Mucosa of rectum (tissue), 2 donors: ENCODE measurements around the gene MLLT10.

Source experiments
- H3K27ac ChIP-seq, 2 donors: one replicate each; pipeline ENCODE4 v1.7.0; 2013; ENCODE audit warnings: inconsistent platforms in 2 of 2, low read depth in 2 of 2, low read length in 2 of 2
- H3K27me3 ChIP-seq, 2 donors: one replicate each; pipeline ENCODE4 v1.7.0; 2013; ENCODE audit warnings: low read length in 2 of 2; ENCODE audit not compliant: control insufficient read depth in 2 of 2, insufficient read depth in 2 of 2
- H3K36me3 ChIP-seq, 2 donors: one replicate each; pipeline ENCODE4 v1.7.0; 2013; ENCODE audit warnings: low read length in 2 of 2; ENCODE audit not compliant: control insufficient read depth in 2 of 2, insufficient read depth in 2 of 2
- H3K4me1 ChIP-seq, 2 donors: one replicate each; pipeline ENCODE4 v1.7.0; 2013; ENCODE audit warnings: low read length in 2 of 2, mild to moderate bottlenecking in 1 of 2; ENCODE audit not compliant: control insufficient read depth in 2 of 2, insufficient read depth in 2 of 2
- H3K4me3 ChIP-seq, 2 donors: one replicate each; pipeline ENCODE4 v1.7.0; 2013; ENCODE audit warnings: low read length in 2 of 2
- H3K9ac ChIP-seq, 2 donors: one replicate each; pipeline ENCODE4 v1.7.0; 2013; ENCODE audit warnings: low read length in 2 of 2, low read depth in 1 of 2, mild to moderate bottlenecking in 1 of 2
- H3K9me3 ChIP-seq, 2 donors: one replicate each; pipeline ENCODE4 v1.7.0; 2013; ENCODE audit warnings: low read length in 2 of 2; ENCODE audit not compliant: control insufficient read depth in 2 of 2
- donor health status: healthy.
- donor health status: Normal muscosa, but diverticular disease.

MLLT10 gene

DNA sequence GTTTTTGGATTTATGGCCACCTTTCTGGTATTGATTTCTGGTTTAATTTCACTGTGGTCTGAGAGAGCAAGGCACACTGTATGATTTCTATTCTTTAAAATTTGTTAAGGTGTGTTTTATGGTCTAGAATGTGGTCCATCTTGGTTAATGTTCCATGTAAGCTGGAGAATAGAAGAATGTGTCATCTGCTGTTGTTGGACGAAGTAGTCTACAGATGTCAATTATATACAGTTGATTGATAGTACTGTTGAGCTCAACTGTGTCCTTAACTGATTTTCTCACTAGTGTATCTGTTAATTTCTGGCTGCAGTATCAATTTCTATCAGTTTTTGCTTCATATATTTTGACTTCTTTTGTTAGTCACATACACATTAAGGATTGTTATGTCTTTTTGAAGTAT lies 127.1 kb downstream of the MLLT10 start:
- no peaks in the 10 kb centered on the region for H3K27me3 ChIP-seq
- no peak overlapping the region for H3K9ac ChIP-seq
- H3K4me1 ChIP-seq = no peaks in the 10 kb centered on the region
- H3K36me3 ChIP-seq = no peaks in the 10 kb centered on the region
- H3K9me3 ChIP-seq = no peaks in the 10 kb centered on the region
- H3K27ac ChIP-seq = no peak overlapping the region
- H3K4me3 ChIP-seq = no peak overlapping the region

DNA sequence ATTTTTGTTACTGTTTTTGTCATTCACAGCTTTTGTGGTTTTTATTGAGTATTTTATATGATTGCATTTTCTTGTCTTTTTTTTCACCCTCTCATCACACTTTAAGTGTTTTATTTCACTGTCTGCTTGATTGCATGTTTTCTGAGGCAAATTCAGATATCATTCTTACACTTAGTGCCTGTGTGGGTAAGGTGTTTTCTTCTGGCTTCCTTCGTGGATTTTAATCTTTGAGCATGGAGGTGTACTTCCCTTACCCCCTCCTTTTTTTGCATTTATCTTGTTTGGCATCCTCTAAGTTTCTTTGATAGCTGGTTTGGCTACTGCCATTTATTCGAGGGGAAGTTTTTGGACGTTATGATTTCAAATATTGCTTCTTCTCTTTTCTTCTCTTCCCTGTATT lies 127.9 kb downstream of the MLLT10 start:
- Histone ChIP-seq H3K9ac (no peak overlapping the region), H3K4me1 (no peaks in the 10 kb centered on the region), H3K36me3 (no peaks in the 10 kb centered on the region), H3K4me3 (no peak overlapping the region), H3K27me3 (no peaks in the 10 kb centered on the region), H3K9me3 (no peaks in the 10 kb centered on the region), H3K27ac (no peak overlapping the region)

DNA sequence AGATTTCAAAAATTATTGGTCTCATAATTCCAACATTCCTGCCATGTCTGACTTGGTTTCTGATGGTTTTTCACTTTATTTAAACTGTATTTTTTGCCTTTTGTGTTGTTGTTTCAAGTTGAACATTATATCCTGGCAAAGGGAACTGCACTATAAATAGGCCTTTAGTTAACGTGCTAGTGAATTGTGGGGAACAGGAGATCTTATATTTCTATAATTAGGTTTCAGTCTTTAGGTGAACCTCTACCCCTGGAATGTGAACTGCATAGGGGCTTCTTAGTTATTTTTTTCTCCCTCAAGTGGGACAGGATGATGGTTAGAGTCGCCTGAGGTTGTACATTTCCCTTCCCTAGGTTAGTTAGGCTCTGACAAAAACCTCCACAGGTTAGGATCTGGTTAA lies 128.6 kb downstream of the MLLT10 start:
- Histone ChIP-seq H3K27ac (no peak overlapping the region), H3K36me3 (no peaks in the 10 kb centered on the region), H3K9ac (no peak overlapping the region), H3K4me1 (no peaks in the 10 kb centered on the region), H3K4me3 (no peak overlapping the region), H3K9me3 (no peaks in the 10 kb centered on the region), H3K27me3 (no peaks in the 10 kb centered on the region)

DNA sequence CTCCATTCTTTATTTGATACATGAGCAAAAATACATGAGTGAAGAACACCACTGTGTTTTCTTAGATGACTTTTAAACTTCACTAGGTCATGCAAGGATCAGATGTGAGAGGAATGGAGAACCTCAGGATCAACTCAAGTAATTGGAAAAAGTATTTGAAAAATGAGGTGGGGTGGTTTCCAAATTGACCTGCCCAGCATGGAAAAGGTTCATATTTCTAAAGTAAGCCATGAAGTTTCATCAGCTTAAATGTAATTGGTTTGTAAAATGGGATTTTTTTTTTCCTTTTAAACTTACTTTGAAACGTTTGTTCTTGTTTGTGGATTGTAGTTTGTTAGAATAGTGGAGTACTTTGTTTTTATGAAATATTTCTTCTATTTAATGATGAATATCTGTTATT lies 134.8 kb downstream of the MLLT10 start:
- no peak overlapping the region for H3K27ac ChIP-seq
- H3K9ac ChIP-seq = no peak overlapping the region
- H3K36me3 ChIP-seq = no peaks in the 10 kb centered on the region
- no peaks in the 10 kb centered on the region for H3K4me1 ChIP-seq
- no peaks in the 10 kb centered on the region for H3K9me3 ChIP-seq
- H3K27me3 ChIP-seq = no peaks in the 10 kb centered on the region
- no peak overlapping the region for H3K4me3 ChIP-seq

DNA sequence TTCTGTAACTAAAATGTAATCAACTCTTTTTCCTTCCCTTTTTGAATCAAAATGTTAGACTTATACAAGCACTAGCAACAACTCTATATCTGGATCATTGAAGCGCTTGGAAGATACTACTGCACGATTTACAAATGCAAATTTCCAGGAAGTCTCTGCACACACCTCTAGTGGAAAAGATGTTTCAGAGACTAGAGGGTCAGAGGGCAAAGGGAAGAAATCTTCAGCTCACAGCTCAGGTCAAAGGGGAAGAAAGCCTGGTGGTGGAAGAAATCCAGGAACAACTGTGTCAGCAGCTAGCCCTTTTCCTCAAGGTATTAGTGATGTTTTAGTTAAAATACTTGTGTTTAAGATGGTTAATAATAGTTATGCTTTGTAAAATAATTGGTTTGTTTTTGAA lies 136.4 kb downstream of the MLLT10 start:
- H3K4me3 ChIP-seq = no peak overlapping the region
- no peaks in the 10 kb centered on the region for H3K36me3 ChIP-seq
- no peaks in the 10 kb centered on the region for H3K27me3 ChIP-seq
- H3K4me1 ChIP-seq = no peaks in the 10 kb centered on the region
- H3K9ac ChIP-seq = no peak overlapping the region
- H3K27ac ChIP-seq = no peak overlapping the region
- no peaks in the 10 kb centered on the region for H3K9me3 ChIP-seq

DNA sequence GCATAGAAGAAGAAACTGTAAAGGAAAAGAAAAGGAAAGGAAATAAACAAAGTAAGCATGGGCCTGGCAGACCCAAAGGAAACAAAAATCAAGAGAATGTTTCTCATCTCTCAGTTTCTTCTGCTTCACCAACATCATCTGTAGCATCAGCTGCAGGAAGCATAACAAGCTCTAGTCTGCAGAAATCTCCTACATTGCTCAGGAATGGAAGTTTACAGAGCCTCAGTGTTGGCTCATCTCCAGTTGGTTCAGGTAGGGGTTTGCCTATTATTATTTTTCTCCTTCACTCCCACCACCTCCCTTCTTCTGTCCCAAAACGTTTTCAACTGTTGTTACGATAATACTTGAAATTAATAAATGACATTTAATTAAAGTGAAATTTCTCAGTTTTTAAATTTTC lies 139.6 kb downstream of the MLLT10 start:
- H3K4me3 ChIP-seq = no peak overlapping the region
- H3K27me3 ChIP-seq = no peaks in the 10 kb centered on the region
- H3K9ac ChIP-seq = no peak overlapping the region
- no peaks in the 10 kb centered on the region for H3K4me1 ChIP-seq
- no peak overlapping the region for H3K27ac ChIP-seq
- H3K36me3 ChIP-seq = no peaks in the 10 kb centered on the region
- no peaks in the 10 kb centered on the region for H3K9me3 ChIP-seq

DNA sequence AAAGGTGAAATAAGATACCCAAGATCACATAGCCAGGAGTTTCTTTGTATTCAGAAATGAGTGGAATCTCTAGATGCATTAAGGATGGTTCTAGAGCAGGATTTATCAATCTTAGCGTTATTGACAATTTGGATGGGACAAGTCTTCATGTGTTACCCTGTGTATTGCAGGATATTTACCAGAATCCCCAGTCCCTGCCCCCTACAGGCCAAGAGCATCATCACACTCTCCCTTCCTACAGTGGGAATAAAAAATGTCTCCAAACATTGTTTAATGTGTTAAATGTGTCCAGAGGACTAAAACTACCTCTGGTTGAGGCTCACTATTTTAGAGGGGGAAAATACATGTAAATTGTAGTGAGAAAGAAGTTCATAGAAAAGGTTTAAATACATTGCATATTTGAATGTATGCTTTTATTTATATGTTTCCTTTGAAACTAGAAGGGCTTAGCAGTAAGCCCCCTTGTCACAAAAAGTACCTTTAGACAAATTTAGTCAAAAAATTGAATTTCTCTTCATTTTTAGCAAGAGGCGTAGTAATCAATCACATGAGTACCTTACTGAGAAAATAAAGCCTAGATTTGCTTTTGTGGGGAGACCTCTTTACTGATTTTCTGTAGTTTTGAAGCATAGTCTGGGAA lies 141.2 kb downstream of the MLLT10 start:
- no peaks in the 10 kb centered on the region for H3K36me3 ChIP-seq
- no peaks in the 10 kb centered on the region for H3K4me1 ChIP-seq
- no peaks in the 10 kb centered on the region for H3K27me3 ChIP-seq
- no peak overlapping the region for H3K27ac ChIP-seq
- no peaks in the 10 kb centered on the region for H3K9me3 ChIP-seq
- no peak overlapping the region for H3K9ac ChIP-seq
- H3K4me3 ChIP-seq = no peak overlapping the region

DNA sequence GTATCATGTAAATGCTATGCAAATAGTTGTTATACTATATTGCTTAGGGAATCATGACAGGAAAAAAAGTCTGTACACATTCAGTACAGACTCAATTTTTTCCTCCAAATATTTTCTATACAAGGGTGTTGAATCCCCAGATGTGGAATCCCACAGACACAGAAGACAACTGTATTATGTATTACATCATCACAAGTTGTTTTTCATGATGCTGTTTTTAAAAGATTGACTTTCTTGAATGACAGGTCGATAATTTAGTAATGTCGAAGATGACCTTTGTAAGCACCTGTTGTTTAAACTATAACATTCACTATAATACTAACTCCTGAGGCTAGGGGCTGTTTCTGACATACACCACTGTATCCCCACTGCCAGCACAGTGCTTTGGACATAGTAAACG lies 143.5 kb downstream of the MLLT10 start:
- Histone ChIP-seq H3K9ac (no peak overlapping the region), H3K4me1 (no peaks in the 10 kb centered on the region), H3K36me3 (no peaks in the 10 kb centered on the region), H3K4me3 (no peak overlapping the region), H3K27me3 (no peaks in the 10 kb centered on the region), H3K9me3 (no peaks in the 10 kb centered on the region), H3K27ac (no peak overlapping the region)

DNA sequence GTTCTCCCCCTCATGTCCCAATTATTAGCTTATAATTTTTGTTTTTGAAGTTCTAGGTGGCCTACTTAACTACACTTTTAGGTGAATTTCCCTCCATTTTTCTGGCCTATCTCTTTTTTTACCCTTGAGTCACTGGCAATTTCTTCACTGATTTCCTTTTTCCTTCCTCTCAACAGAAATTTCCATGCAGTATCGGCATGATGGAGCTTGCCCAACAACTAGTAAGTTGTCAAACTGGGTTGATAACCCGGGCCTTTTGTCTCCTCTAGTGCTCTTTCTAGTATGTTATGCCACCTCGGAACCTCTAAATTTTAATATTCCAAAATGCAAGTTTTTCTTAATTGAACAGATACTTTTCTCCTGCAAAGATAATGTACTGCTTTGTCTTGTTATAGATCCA lies 147.1 kb downstream of the MLLT10 start:
- no peaks in the 10 kb centered on the region for H3K4me1 ChIP-seq
- no peaks in the 10 kb centered on the region for H3K9me3 ChIP-seq
- no peak overlapping the region for H3K27ac ChIP-seq
- H3K4me3 ChIP-seq = no peak overlapping the region
- H3K36me3 ChIP-seq = no peaks in the 10 kb centered on the region
- H3K27me3 ChIP-seq = no peaks in the 10 kb centered on the region
- no peak overlapping the region for H3K9ac ChIP-seq

DNA sequence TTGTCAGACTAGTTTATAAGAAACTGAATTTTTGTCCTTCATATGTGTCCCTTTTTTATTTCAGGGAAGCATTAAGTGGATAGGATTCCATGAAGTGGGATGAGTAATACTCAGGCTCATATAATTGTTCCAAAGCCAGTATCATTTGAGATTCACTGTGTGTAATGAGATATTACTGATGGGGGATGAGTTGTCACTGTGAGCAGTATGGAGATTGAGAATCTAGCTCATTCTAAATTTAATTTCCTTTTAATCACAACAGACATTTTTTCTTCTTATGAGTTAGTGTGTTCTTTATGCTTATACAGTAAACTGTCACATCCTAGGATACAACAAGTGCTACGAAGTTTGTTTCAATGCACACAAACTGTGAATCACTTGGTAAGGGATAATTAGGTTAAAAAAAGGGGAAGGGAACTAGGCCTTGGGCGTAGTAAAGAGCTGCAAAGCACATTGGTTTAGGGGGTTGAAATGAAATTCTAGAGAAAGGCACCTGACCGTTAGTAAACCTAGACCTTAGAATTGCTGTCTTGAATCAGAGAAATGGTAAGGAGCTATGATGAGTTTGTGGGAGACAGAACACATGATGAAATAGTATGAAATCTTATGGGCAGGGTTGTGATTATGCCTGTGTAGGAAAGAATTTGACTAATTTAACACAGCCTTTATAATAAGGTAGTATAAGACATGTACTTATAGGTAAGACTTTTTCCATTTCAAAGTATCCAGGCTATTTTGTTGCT lies 153.4 kb downstream of the MLLT10 start:
- H3K4me3 ChIP-seq = no peak overlapping the region
- H3K9ac ChIP-seq = no peak overlapping the region
- H3K4me1 ChIP-seq = no peaks in the 10 kb centered on the region
- no peaks in the 10 kb centered on the region for H3K9me3 ChIP-seq
- H3K27me3 ChIP-seq = no peaks in the 10 kb centered on the region
- peaks cover 0 to 5% of the 10 kb centered on the region in 2 donors for H3K36me3 ChIP-seq
- H3K27ac ChIP-seq = no peak overlapping the region
